Activated CD4-positive, alpha-beta T cell treated with anti-CD3 and anti-CD28 coated beads, Interleukin-2, amount 10 ng/mL, durations not matched to agents 7 days and 5 days (primary cell): ENCODE measurements around the gene EXD2. TPM values are rescaled to one million over a fixed set of nuclear protein-coding genes. Genes with fewer than 3 reads are reported as not detected.
"Not testable (repeated sequence)": the region's sequence is repeated elsewhere in the genome, so short reads cannot be mapped to it uniquely, and the experiment has no call there.

Experiments used
- CTCF ChIA-PET: fragments of 350-600 bp; sonication (Branson Sonifier 250); formaldehyde crosslinking; loops from one replicate; lab custom pipeline; 2021; ENCODE audit warnings: antibody characterized with exemption; lab: Charles Lee
- POLR2A ChIA-PET: fragments of 350-600 bp; sonication (Branson Sonifier 250); formaldehyde crosslinking; loops from one replicate; lab custom pipeline; 2021; ENCODE audit warnings: antibody characterized with exemption; lab: Charles Lee
- DNase-seq: peaks from one replicate; pipeline ENCODE4 v3.0.0-alpha.2; 2020
- H3K27ac Mint-ChIP-seq: one replicate; pipeline ENCODE4 v1.8.0; 2021; ENCODE audit warnings: mild to moderate bottlenecking, moderate library complexity, mixed read lengths
- H3K27me3 Mint-ChIP-seq: one replicate; pipeline ENCODE4 v1.8.0; 2021; ENCODE audit warnings: mixed read lengths
- H3K36me3 Mint-ChIP-seq: one replicate; pipeline ENCODE4 v1.8.0; 2021; ENCODE audit warnings: low read depth, mixed read lengths
- H3K4me1 Mint-ChIP-seq: one replicate; pipeline ENCODE4 v1.8.0; 2021; ENCODE audit warnings: mixed read lengths
- H3K4me3 Mint-ChIP-seq: one replicate; pipeline ENCODE4 v1.8.0; 2021; ENCODE audit warnings: mild to moderate bottlenecking, moderate library complexity, mixed read lengths
- H3K9me3 Mint-ChIP-seq: one replicate; pipeline ENCODE4 v1.8.0; 2021; ENCODE audit warnings: mixed read lengths
- total RNA-seq, 2 experiments: library from RNA; stranded (reverse); gene quantifications; one replicate each; pipeline ENCODE4 v1.2.3, GENCODE V29; 2021

Gene EXD2
- total RNA-seq, 2 experiments from 2014 or later, result 5.2 to 5.8 TPM

DNA sequence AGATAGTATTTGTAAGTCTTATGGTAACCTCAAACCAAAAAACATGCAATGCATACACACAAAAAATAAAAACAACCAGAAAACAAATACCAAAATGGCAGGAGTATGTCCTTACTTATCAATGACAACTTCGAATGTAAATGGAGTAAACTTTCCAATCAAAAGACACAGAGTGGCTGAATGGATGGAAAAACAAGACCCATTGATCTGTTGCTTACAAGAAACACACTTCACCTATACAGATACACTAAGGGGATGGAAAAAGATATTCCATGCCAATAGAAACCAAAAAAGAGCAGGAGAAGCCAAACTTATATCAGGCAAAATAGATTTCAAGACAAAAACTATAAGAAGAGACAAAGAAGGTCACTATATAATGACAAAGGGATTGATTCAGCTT is 29.7 kb upstream of the EXD2 start:
- Mint-ChIP-seq H3K36me3 (peaks cover 6% of the 10 kb centered on the region), H3K27me3 (peaks cover 54% of the 10 kb centered on the region), H3K4me3 (no peak overlapping the region), H3K9me3 (peaks cover 12% of the 10 kb centered on the region), H3K27ac (no peak overlapping the region), H3K4me1 (no peaks in the 10 kb centered on the region)
- DNase-seq, result no peak
- ChIA-PET CTCF (no interaction called here), POLR2A (no interaction called here)

DNA sequence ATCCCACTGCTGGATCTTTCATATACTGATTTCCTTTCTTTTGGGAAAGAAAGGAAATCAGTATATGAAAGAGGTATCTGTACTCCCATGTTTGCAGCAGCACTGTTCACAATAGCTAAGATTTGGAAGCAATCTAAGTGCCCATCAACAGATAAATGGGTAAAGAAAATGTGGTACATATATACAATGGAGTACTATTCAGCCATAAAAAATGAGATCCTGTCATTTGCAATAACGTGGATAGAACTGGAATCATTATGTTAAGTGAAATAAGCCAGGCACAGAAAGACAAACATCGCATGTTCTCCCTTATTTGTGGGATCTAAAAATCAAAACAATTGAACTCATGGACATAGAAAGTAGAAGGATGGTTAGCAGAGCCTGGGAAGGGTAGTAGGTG is 25.5 kb upstream of the EXD2 start:
- peaks cover 12% of the 10 kb centered on the region for H3K9me3 Mint-ChIP-seq
- H3K36me3 Mint-ChIP-seq, H3K27ac Mint-ChIP-seq, H3K4me1 Mint-ChIP-seq, DNase-seq, POLR2A ChIA-PET, CTCF ChIA-PET, H3K4me3 Mint-ChIP-seq: not testable (repeated sequence)
- peaks cover 37% of the 10 kb centered on the region for H3K27me3 Mint-ChIP-seq

DNA sequence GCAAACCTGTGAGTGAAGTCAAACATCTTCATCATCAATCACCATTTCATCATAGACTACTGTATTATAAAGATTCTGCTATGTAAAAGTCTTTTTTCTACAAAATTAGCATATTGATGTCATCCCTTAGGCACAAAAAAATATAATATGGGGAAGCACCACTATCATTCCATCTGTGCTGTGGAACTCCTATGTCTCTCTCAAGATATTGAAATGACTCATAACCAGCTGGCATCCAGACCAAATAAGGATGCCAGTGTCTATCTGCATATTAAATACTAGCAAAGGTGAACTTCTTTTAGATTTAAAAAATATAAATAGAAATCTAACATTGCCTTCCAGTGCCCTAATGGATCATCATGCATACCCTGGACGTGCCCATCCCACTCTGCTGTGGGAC is 20.5 kb upstream of the EXD2 start:
- H3K4me1 Mint-ChIP-seq, result no peaks in the 10 kb centered on the region
- H3K4me3 Mint-ChIP-seq, result no peak overlapping the region
- H3K27ac Mint-ChIP-seq, result no peak overlapping the region
- DNase-seq, result no peak
- no peaks in the 10 kb centered on the region for H3K36me3 Mint-ChIP-seq
- H3K27me3 Mint-ChIP-seq, result peaks cover 2% of the 10 kb centered on the region
- CTCF ChIA-PET, result interaction anchor here (1.4 kb wide), 1 partner anchor 41 kb away, joined by 3 read pairs; no protein-coding TSS in a partner anchor
- POLR2A ChIA-PET, result no interaction called here
- no peaks in the 10 kb centered on the region for H3K9me3 Mint-ChIP-seq

DNA sequence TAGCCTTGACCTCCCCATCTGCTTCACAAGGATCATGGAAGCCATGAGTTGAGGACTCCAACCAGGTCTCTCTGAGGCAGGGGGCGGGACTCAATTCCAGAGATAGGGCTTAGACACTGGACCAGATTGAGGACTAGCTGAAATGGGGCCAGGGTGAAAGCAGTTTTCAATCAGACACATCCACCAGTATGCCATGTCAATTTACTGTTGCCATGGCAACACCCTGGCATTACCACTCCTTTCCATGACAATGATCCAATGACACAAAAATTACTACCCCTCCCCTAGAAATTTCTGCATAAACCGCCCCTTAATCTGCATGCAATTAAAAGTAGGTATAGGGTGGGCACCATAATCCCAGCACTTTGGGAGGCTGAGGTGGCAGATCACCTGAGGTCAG is 19.7 kb upstream of the EXD2 start:
- POLR2A ChIA-PET, result no interaction called here
- CTCF ChIA-PET, result no interaction called here
- no peak overlapping the region for H3K4me3 Mint-ChIP-seq
- H3K27ac Mint-ChIP-seq, result no peak overlapping the region
- H3K36me3 Mint-ChIP-seq, result no peaks in the 10 kb centered on the region
- H3K4me1 Mint-ChIP-seq, result no peaks in the 10 kb centered on the region
- H3K9me3 Mint-ChIP-seq, result no peaks in the 10 kb centered on the region
- DNase-seq, result no peak
- no peaks in the 10 kb centered on the region for H3K27me3 Mint-ChIP-seq

DNA sequence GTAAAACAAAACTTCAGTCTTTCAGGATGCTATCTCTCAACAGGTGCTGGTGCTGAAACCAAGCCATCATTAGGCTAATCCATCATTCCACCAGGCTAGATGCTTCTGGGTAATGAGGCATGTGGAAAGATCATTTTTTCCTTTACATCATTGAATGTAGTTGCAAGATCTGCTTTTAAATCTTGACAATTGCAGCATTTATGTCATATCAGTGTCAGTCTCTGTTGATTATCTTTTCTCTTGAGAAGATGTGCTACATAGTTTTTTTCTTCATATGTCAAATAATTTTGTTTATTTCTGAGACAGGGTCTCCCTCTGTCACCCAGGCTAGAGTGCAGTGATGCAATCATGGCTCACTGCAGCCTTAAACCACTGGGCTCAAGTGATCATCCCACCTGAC is 16.2 kb upstream of the EXD2 start:
- CTCF ChIA-PET, result no interaction called here
- Mint-ChIP-seq H3K4me1 (no peaks in the 10 kb centered on the region), H3K9me3 (no peaks in the 10 kb centered on the region), H3K36me3 (no peaks in the 10 kb centered on the region), H3K27ac (no peak overlapping the region), H3K27me3 (peaks cover 3% of the 10 kb centered on the region), H3K4me3 (no peak overlapping the region)
- no peak for DNase-seq
- POLR2A ChIA-PET, result no interaction called here

DNA sequence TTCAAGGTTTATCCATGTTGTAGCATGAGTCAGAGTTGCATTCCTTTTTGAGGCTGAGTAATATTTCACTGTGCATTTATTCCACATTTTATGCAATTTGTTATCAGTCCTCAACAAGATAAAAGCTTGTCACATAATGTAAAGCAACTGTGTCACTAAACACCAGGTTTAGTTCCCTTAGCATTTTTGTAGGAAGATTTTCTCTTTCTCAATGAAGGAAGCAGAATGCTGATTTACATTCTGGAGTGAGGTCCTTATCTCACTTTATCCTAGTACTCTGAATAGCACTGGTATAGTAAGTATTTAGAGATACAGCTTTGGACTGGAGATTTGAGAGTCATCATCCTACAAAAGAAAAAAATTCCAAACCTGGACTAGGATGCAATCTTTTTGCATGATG is 9.8 kb upstream of the EXD2 start:
- DNase-seq, result no peak
- H3K4me3 Mint-ChIP-seq, result no peak overlapping the region
- no peak overlapping the region for H3K27ac Mint-ChIP-seq
- no peaks in the 10 kb centered on the region for H3K9me3 Mint-ChIP-seq
- H3K27me3 Mint-ChIP-seq, result peaks cover 12% of the 10 kb centered on the region
- H3K36me3 Mint-ChIP-seq, result no peaks in the 10 kb centered on the region
- no peaks in the 10 kb centered on the region for H3K4me1 Mint-ChIP-seq
- CTCF ChIA-PET, result interaction anchor here (1.3 kb wide), 1 partner anchor 30 kb away, joined by 4 read pairs; no protein-coding TSS in a partner anchor
- POLR2A ChIA-PET, result no interaction called here

DNA sequence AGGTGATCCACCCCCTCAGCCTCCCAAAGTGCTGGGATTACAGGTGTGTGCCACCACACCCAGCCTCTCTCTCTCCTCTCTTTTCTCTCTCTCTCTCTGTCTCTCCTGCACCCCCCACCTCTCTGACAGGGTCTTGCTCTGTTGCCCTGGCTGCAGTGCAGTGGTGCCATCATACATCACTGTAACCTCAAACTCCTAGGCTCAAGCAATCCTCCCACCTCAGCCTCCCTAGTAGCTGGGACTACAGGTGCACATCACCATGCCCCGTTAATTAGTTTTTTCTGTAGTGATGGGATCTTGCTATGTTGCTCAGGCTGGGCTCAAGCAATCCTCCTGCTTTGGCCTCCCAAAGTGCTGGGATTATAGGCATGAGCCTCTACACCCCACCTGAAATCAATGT is 8.7 kb upstream of the EXD2 start:
- CTCF ChIA-PET, DNase-seq, H3K36me3 Mint-ChIP-seq, POLR2A ChIA-PET, H3K4me1 Mint-ChIP-seq, H3K4me3 Mint-ChIP-seq, H3K27ac Mint-ChIP-seq, H3K9me3 Mint-ChIP-seq: not testable (repeated sequence)
- peaks cover 12% of the 10 kb centered on the region for H3K27me3 Mint-ChIP-seq

DNA sequence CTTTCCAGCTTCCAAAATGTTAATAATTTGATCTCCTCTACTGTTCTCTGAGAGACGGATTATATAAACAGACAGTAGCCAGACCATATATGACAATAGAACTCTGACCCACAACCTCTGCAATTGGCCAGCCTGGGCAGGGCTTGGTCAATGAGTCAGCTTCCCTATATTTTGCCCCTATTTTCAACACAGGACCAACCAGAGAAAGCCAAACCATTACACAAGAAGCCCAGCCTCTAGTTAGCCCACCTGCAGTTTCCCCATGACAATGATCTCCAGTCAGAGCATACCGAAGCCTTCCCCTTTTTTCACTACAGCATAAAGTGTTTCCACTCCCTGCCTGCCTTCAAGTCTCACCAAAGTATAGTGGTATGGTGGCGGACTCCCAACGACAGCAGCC is 7.6 kb upstream of the EXD2 start:
- CTCF ChIA-PET, result interaction anchor here (1.0 kb wide), 1 partner anchor 54 kb away, joined by 3 read pairs; no protein-coding TSS in a partner anchor
- POLR2A ChIA-PET, result no interaction called here
- Mint-ChIP-seq H3K36me3 (no peaks in the 10 kb centered on the region), H3K27ac (no peak overlapping the region), H3K9me3 (no peaks in the 10 kb centered on the region), H3K4me3 (no peak overlapping the region), H3K4me1 (no peaks in the 10 kb centered on the region), H3K27me3 (peaks cover 12% of the 10 kb centered on the region)
- no peak for DNase-seq

DNA sequence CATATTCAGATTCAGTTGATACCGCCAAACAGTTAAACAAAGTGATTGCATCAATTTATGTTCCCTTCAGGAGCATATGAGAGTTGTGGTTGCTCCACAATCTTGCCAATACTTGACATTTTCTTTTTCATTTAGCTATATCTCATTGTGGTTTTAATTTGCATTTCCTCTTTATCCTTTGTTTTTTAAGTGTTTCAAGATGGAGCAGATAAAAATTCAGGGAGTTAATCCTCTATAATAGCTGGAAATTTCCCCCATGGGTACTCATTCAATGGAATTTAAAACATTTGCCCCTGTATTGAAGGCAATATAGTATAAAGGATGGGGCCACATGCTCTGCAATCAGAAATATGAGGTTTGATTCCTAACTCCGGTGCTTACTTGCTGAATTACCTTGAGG is 1.1 kb upstream of the EXD2 start:
- CTCF ChIA-PET, result interaction anchor here (1.0 to 3.2 kb wide), 2 partner anchors 8 to 39 kb away, joined by 3 to 10 read pairs; no protein-coding TSS in a partner anchor

DNA sequence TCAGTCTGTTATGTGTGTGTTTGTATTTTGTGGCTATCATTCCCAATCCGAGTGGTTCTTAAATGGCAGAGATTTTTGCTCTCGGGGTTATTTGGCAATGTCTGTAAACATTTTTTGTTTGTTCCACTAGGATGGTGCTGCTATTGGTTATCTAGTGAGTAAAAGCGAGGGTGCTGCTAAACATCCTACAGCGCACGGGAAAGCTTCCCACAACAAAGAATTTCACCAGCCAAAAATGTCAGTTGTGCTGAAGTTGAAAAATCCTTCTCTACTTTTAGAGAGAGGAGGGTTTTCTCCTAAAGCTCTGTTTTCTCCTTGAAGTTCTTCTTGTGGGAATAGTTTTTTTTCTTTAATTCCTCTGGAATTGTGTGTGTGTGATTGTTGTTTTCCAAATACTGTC is 2.4 kb downstream of the EXD2 start:
- Mint-ChIP-seq H3K27ac (no peak overlapping the region), H3K4me3 (no peak overlapping the region), H3K27me3 (no peaks in the 10 kb centered on the region), H3K9me3 (no peaks in the 10 kb centered on the region), H3K4me1 (peaks cover 31% of the 10 kb centered on the region), H3K36me3 (peaks cover 2% of the 10 kb centered on the region)
- ChIA-PET CTCF (no interaction called here), POLR2A (no interaction called here)
- no peak for DNase-seq

More for the DNA sequence above, 1.1 kb upstream of the EXD2 start:
- no peaks in the 10 kb centered on the region for H3K27me3 Mint-ChIP-seq
- H3K4me3 Mint-ChIP-seq, result no peak overlapping the region
- H3K9me3 Mint-ChIP-seq, result no peaks in the 10 kb centered on the region
- H3K27ac Mint-ChIP-seq, result no peak overlapping the region
- POLR2A ChIA-PET, result no interaction called here
- no peak for DNase-seq
- H3K36me3 Mint-ChIP-seq, result peaks cover 2% of the 10 kb centered on the region
- H3K4me1 Mint-ChIP-seq, result peaks cover 31% of the 10 kb centered on the region

DNA sequence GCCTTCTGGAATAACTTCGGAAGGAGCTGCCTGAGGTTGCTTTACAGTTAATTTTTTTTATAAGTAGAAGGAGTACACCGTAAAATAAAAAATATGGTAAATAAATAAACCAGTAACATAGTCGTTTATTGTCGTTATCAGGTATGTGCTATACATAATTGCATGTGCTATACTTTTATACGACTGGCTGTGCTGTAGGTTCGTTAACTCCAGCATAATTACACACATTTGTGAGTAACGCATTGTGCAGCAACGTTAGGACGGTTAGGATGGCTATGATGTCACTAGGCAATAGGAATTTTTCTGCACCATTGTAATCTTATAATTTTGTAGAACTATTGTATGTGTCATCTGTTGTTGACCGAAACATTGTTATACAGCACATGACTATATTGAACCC is 8.5 kb downstream of the EXD2 start:
- CTCF ChIA-PET, result interaction anchor here (1.0 kb wide), 1 partner anchor 10 kb away, joined by 5 read pairs; no protein-coding TSS in a partner anchor
- H3K27ac Mint-ChIP-seq, result no peak overlapping the region
- H3K36me3 Mint-ChIP-seq, result no peaks in the 10 kb centered on the region
- no peaks in the 10 kb centered on the region for H3K27me3 Mint-ChIP-seq
- no peaks in the 10 kb centered on the region for H3K4me1 Mint-ChIP-seq
- no peak overlapping the region for H3K4me3 Mint-ChIP-seq
- POLR2A ChIA-PET, result no interaction called here
- no peaks in the 10 kb centered on the region for H3K9me3 Mint-ChIP-seq
- DNase-seq, result no peak

DNA sequence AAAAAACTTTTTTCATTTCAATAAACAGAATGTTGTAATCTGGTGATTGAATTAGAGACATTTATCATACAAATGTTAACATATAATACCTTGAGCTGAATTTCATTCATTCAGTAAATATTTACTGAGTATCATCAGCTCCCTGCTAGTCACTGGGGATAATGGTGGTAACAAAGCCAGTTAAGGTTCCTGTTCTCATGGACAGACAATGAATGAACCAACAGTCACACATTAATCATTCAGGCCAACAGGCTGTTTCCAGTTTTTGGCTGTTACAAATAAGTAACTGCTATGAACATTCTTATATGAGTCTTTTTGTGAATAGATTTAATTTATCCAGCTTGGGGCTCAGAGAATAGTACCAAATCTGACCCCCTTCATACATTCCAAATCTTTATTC is 13.5 kb downstream of the EXD2 start:
- ChIA-PET CTCF (interaction anchor here (1.5 kb wide), 1 partner anchor 55 kb away, joined by 3 read pairs; no protein-coding TSS in a partner anchor), POLR2A (interaction anchor here (0.7 kb wide), 1 partner anchor 406 kb away, joined by 3 read pairs; the partner anchor contains the start of gene SUSD6)
- H3K27me3 Mint-ChIP-seq, result no peaks in the 10 kb centered on the region
- H3K4me3 Mint-ChIP-seq, result no peak overlapping the region
- H3K27ac Mint-ChIP-seq, result no peak overlapping the region
- DNase-seq, result no peak
- H3K4me1 Mint-ChIP-seq, result peaks cover 3% of the 10 kb centered on the region
- H3K9me3 Mint-ChIP-seq, result no peaks in the 10 kb centered on the region
- no peaks in the 10 kb centered on the region for H3K36me3 Mint-ChIP-seq

DNA sequence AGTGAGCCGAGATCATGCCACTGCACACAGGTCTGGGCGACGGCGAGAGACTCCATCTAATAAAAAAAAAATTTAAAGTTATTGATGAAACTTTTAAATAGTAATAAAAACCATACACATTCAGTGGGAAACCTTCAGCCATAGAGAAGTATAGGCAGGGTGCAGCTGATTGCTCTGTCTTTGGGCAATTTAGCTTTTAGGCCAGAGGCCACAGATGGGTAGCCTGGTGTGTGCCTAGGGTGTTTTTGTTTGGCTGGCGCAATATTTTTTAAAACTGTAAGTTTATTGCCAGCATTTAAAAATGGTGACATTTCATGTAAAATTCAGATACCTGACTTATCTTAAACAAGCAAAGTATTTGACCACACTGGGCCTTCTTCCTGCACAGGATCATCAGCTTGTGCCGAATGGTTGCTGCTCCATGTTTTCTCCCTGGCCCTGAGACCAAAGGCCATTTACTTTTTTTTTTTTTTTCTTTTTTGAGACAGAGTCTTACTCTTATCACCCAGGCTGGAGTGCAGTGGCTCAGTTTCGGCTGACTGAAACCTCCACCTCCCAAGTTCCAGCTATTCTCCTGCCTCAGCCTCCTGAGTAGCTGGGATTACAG is 16.2 kb downstream of the EXD2 start:
- CTCF ChIA-PET, result interaction anchor here (0.6 kb wide), 1 partner anchor 57 kb away, joined by 3 read pairs; no protein-coding TSS in a partner anchor
- H3K27me3 Mint-ChIP-seq, result no peaks in the 10 kb centered on the region
- H3K36me3 Mint-ChIP-seq, result no peaks in the 10 kb centered on the region
- no peak for DNase-seq
- POLR2A ChIA-PET, result no interaction called here
- H3K27ac Mint-ChIP-seq, result no peak overlapping the region
- no peaks in the 10 kb centered on the region for H3K9me3 Mint-ChIP-seq
- H3K4me1 Mint-ChIP-seq, result peaks cover 3% of the 10 kb centered on the region
- no peak overlapping the region for H3K4me3 Mint-ChIP-seq

DNA sequence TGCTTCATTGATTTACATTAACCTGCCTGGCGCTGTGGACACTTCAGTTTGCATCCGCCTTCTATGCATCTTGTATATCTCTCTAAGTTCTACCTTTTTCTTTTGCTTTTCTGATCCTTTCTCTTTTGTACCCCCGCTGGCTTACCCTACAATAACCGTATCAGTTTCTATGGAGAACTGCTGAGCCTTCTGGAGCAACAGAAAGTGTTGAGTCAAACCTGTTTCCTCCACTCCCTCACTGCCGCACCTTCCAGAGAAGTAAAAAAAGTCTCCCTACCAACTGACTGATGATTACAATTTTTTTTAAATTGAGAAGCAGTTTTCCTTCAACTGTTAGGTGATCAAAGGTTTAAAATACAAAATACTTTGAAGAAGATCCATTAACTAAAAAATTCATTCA is 17.4 kb downstream of the EXD2 start:
- CTCF ChIA-PET, result no interaction called here
- no peak overlapping the region for H3K4me3 Mint-ChIP-seq
- no peaks in the 10 kb centered on the region for H3K36me3 Mint-ChIP-seq
- H3K27me3 Mint-ChIP-seq, result no peaks in the 10 kb centered on the region
- POLR2A ChIA-PET, result no interaction called here
- peaks cover 3% of the 10 kb centered on the region for H3K4me1 Mint-ChIP-seq
- H3K9me3 Mint-ChIP-seq, result no peaks in the 10 kb centered on the region
- no peak overlapping the region for H3K27ac Mint-ChIP-seq
- DNase-seq, result no peak
